Anterior cingulate cortex (tissue), 58 donors: ENCODE data around the gene PDF.
A peak's percentile ranks its signal among the peaks of the same experiment; 100 is the strongest.
"Not testable (repeated sequence)": the region's sequence is repeated elsewhere in the genome, so short reads cannot be mapped to it uniquely, and the experiment has no call there.

Source experiments
- DNase-seq, 58 donors: peaks; one replicate each; lab custom pipeline; 2025; lab: John Stamatoyannopoulos, UW

PDF gene

DNA sequence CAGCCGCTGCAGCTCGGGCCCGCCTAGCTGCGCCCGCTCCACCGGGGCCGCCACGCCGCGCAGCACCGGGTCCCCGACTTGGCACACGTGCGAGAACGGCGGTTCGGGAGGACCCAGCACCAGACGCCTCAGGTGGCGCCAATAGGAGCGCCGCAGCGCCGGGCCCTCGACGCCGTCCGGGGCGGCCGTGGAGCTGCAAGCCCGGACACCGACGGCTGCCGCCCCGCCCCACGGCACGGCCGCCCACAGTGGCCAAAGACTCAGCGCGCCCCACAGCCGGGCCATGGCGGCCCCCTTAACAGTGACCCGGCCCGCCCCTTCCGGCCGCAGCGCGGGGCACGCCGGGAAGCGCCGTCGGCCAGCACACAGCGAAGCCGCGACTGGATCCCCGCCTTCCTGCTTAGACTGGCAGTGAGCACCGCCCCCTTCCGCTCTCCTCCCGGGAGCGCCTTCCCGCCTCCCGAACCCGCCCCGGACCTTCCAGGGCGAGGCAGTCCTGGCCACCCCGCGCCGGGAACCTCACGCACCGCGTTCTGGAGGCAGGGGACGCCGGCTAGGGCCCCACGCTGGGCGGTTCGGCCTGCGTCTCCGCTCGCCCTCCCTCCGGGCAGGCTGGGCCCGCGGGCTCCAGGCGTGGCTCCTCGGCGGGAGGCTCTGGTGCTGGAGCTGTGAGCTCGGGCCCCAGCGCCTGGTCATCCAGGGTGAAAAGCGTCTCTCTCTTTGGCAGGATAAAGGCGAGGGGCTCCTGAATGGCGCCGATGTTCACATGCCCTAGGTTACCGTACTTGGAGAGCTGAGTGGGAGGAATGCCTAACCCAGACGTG is at the start of gene PDF:
Gene PDF, minus strand, starts transcription at position 303 of the 824 bp plus-strand sequence. Its CDS starts 18 bp downstream, at position 285.
- peak; percentile 41 to 96 (median 90) for DNase-seq

DNA sequence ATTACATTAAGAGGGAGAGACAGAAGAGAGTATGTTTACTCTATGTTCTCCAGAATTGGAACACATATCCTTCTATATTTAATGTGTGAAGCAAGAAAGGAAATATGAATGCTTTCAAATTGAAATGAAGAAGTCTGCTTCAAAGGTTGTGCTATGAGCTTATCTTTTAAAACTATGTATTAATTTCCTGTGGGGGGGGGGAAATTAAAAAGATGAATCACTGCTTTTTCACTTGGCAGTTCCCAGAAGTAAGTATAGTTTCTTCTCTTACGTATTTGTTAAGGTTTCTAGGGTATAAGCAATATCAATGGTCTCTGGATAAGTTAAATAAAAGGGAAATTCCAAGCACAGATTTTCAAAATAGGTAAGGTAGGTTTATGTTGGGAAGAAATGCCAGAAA is 48.4 kb upstream of the PDF start:
- DNase-seq, result no peak

DNA sequence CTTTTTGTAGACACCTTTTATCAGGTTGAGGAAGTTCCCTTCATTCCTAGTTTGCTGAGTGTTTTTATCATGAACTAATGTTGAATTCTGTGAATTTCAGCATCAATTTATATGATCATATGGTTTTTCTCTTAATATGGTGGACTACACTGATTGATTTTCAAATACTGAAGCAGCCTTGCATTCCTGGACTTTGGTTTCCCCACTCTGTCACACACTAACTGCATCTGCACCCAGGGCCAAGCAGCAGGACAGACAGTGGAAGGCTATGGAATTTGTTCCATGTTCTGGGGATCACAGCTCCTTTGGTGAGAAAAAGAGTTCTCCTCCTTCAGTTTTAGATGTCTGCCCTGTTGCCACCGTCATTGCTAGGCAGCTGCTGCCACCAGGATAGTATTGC is 47.6 kb upstream of the PDF start:
- DNase-seq, result no peak

DNA sequence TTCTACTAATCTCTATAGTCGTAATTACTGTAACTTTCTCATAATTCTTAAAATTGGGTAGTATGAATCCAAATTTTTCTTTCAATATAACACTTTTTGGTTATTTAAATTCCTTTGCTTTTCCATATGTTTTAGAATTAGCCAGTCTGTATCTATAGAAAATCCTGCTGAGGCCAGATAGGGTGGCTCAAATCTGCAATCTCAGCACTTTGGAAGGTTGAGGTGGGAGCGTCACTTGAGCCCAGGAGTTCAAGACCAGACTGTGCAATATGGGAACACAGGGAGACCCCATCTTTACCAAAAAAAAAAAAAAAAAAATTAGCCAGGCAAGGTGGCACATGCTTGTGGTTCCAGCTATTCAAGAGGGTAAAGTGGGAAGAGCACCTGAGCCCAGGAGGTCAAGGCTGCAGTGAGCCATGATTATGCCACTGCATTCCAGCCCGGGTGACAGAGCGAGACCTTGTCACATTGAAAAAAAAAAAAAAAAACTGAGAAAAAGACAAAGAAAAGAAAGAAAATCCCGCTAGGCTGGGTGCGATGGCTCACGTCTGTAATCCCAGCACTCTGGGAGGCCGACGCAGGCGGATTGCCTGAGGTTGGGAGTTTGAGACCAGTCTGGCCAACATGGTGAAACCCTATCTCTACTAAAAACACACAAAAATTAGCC is 46.1 kb upstream of the PDF start:
- no peak for DNase-seq

- no peak for DNase-seq
Observed at GRCh38 chr16:69373019-69373418, 42.6 kb upstream of the PDF start.

DNA sequence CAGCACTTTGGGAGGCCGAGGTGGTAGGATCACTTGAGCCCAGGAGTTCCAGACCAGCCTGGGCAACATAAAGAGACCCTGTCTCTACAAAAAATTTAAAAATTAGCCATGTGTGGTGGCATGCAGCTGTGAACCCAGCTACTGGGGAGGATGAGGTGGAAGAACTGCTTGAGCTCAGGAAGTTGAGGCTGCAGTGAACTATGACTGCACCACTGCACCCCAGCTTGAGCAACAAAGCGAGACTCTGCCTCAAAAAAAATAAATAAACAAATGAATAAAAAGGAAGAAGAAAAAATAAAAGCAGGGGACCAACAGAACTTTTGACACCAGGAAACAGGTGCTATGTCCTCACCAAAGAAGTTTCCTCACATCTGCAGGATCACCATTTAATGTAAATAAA is 41.2 kb upstream of the PDF start:
- no peak for DNase-seq

DNA sequence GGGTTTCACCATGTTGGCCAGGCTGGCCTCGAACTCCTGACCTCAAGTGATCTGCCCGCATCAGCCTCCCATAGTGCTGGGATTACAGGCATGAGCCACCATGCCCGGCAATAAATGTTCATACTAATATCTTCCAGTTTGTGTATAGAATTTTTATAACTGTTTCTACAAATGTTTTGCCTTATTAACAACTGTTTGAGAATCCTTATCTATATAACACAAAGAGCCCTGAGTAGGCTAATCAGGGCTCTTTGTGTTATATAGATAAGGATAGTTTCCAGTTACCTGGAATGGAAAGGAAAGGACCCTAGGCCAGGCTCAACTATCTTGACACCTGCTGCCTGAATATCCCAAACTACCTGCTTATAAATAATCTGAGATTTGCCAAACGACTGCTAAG is 38.5 kb upstream of the PDF start:
- no peak for DNase-seq

GRCh38 chr16:69367980-69368379 is 37.6 kb upstream of the PDF start:
- no peak for DNase-seq

- no peak for DNase-seq
Observed at GRCh38 chr16:69366431-69366830, 36.0 kb upstream of the PDF start.

DNA sequence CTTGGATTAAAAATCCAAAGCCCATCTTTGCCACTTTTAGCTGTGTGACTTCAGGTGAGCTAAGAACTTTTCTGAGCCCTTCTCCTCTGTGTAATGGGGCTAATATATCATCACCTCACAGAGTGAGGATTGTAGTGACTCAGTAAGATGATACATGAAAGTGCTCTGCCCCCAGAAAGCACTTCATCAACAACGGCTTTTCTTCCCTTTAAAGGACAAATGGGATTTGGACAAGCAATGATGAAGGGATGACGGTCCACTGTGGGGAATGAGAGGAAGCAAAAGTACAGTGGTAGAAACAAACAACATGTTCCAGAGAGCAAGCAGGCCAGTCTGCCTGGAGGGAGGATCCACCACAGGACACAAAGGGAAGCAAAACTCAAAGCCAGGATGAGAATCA is 35.5 kb upstream of the PDF start:
- DNase-seq, result no peak

- DNase-seq, result no peak
Observed at GRCh38 chr16:69364088-69364487, 33.7 kb upstream of the PDF start.

DNA sequence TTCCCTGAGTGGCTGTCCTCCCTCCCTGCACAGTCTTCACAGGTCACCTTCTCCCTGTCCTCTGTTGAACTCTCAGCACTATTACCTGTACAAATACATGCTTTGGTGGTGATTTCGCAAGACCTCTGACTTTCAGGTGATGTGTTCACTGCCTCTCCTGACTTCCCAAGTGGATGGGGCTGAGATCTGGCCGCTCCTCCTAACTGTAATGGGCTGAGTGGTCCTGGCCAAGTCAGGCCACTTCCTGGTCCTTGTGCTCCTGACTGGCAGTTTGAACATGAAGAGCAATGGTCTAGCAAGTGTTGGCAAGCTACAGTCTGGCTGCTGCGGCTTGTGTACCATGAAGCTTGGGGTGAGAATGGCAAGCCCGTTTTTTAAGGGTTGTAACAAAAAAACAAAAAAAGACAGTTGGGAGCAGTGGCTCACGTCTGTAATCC is 32.9 kb upstream of the PDF start:
- no peak for DNase-seq

- DNase-seq, result not testable (repeated sequence)
Observed at GRCh38 chr16:69360070-69360469, 29.7 kb upstream of the PDF start.

DNA sequence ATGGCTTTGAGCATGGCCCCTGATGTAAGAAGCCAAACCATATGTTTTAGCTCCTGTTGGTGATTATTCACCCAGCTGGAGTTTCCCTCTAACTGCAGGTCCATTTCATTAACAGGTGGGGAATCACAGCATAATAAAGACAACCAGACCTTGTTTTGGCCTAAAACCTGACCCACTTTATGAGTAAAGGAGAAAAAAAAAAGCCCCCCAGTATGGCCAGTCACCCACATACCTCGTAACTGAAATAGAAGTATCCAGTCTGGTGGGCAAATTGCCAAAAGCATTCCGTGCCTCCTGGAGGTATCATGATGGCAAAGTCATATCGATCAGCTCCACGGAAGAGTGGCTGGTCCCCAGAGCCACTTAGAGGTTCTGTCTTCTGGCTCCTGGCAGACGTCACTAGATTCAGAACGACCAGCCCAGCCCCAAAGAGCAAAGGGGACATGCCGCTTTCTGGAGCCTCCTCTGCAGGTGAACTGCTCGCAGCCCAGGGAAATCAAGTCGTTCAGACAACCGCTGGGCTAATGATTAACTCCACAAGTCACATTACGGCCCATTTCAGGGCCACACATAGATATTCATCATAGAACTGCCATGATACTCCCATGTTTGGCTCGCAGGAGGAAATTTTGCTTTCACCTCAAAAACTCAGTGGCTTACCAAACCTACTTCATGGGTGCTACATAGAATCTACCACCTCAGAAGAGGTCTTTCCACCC is 21.1 kb upstream of the PDF start, which contains the start of gene TMED6:
Gene TMED6, minus strand, starts transcription at position 478 of the 719 bp plus-strand sequence. Its CDS starts 33 bp downstream, at position 445.
- no peak for DNase-seq

GRCh38 chr16:69350536-69351133 is 20.2 kb upstream of the PDF start:
- no peak for DNase-seq

- DNase-seq, result no peak
Observed at GRCh38 chr16:69349536-69349935, 19.1 kb upstream of the PDF start.

DNA sequence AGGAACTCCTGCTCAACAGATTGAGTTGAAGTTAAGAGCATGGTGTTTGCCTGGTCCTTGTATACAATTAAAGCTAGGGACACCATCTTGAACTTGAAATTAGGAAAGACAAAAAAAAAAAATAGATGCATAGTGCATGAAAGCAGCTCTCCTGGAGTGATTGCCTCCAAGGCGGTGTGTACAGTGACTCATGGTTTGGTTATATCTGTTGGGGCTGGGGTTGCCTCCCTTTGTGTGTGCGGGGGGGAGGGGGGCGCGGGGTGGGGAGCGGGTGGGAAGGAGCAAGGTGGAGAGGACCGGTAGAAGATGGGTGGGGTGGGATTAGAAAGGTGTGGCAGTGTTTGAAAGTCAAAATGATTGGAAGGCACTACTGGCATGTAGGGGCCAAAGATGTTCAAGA is 17.8 kb upstream of the PDF start:
- no peak for DNase-seq

DNA sequence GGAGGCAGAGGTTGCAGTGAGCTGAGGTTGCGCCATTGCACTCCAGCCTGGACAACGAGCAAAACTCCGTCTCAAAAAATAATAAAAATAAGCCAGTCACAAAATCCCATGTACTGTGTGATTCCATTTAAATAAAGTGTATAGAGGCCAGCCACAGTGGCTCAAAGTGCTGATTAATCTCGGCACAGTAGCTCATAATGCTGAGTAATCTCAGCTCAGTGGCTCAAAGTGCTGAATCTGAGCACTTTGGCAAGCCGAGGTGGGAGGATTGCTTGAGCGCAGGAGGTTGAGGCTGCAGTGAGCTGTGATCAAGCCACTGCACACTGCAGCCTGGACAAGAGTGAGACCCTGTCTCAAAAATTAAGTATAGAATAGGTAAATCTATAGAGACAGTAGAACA is 16.3 kb upstream of the PDF start:
- DNase-seq, result no peak

- DNase-seq, result no peak
Observed at GRCh38 chr16:69345923-69346322, 15.5 kb upstream of the PDF start.

GRCh38 chr16:69344171-69344570 is 13.8 kb upstream of the PDF start:
- no peak for DNase-seq
